K562 (cell line): ENCODE results near the gene NAPA. TPM values are rescaled to one million over a fixed set of nuclear protein-coding genes. Genes with fewer than 3 reads are reported as not detected.

Source experiments
- BDP1 ChIP-seq: IDR thresholded peaks from 3 replicates; pipeline ENCODE4 v1.6.1; 2011; ENCODE audit not compliant: insufficient read length, insufficient read depth
- CBX3 ChIP-seq, 2 experiments: IDR thresholded peaks; 1 replicate in 1 of 2; 2 replicates in 1 of 2; pipeline ENCODE4 v1.6.1; 2012; ENCODE audit warnings: inconsistent platforms in 2 of 2, low read length in 2 of 2, borderline replicate concordance in 1 of 2, control low read depth in 1 of 2
- CC2D1A ChIP-seq: fragments of 450-650 bp; IDR thresholded peaks from 2 replicates; pipeline ENCODE4 v1.6.1; 2017; ENCODE audit warnings: mild to moderate bottlenecking
- DIDO1 ChIP-seq: fragments of 450-650 bp; IDR thresholded peaks from 2 replicates; pipeline ENCODE4 v1.6.1; 2016; ENCODE audit warnings: low read depth, missing biosample characterization, missing genetic modification characterization
- EWSR1 ChIP-seq: fragments of 450-650 bp; IDR thresholded peaks from 2 replicates; pipeline ENCODE4 v1.6.1; 2018; ENCODE audit warnings: borderline replicate concordance, mild to moderate bottlenecking, low read depth, moderate library complexity; ENCODE audit not compliant: partially characterized antibody
- GATA2 ChIP-seq: sonication (generic); formaldehyde crosslinking; IDR thresholded peaks from 2 replicates; pipeline ENCODE4 v1.4.0; 2020; ENCODE audit warnings: mild to moderate bottlenecking, missing genetic modification reagents
- HDAC1 ChIP-seq, 2 experiments: fragments of 450-650 bp; IDR thresholded peaks; 2 replicates each; pipeline ENCODE4 v1.6.1; 2016 to 2017; ENCODE audit warnings: inconsistent platforms in 1 of 2, mild to moderate bottlenecking in 1 of 2, moderate library complexity in 1 of 2
- HEY1 ChIP-seq: fragments of 250-450 bp; sonication (Bioruptor Pico); IDR thresholded peaks from 2 replicates; pipeline ENCODE4 v1.5.0; 2020; ENCODE audit warnings: mild to moderate bottlenecking, moderate library complexity, borderline replicate concordance
- JUN ChIP-seq, 2 experiments: sonication (generic) in 1 of 2; formaldehyde crosslinking in 1 of 2; IDR thresholded peaks; 2 replicates each; pipeline versions ENCODE4 v1.6.1 to v1.8.0; 2012 to 2022; ENCODE audit warnings: borderline replicate concordance in 2 of 2, mild to moderate bottlenecking in 2 of 2, improper control_type of control experiment in 1 of 2, low read depth in 1 of 2, low read length in 1 of 2, missing genetic modification reagents in 1 of 2
- MCM7 ChIP-seq, 2 experiments: fragments of 450-650 bp; IDR thresholded peaks; 2 replicates each; pipeline ENCODE4 v1.6.1; 2016 to 2018
- NEUROD1 ChIP-seq: fragments of 150-350 bp; IDR thresholded peaks from 2 replicates; pipeline ENCODE4 v1.6.1; 2014; ENCODE audit warnings: borderline replicate concordance, low read length, low read depth; ENCODE audit not compliant: partially characterized antibody
- POLR3A ChIP-seq: IDR thresholded peaks from 2 replicates; pipeline ENCODE4 v1.6.1; 2011; ENCODE audit warnings: borderline replicate concordance, mild to moderate bottlenecking, moderate library complexity; ENCODE audit not compliant: insufficient read length, insufficient read depth; ENCODE audit errors: extremely low read depth
- RBBP5 ChIP-seq: fragments of 200-600 bp; sonication (generic); IDR thresholded peaks from 2 replicates; pipeline ENCODE4 v1.6.1; 2012; ENCODE audit warnings: borderline replicate concordance, mild to moderate bottlenecking, low read length, control low read depth, inconsistent platforms; ENCODE audit not compliant: insufficient read depth, poor library complexity, severe bottlenecking
- SMAD1 ChIP-seq: fragments of 150-350 bp; IDR thresholded peaks from 2 replicates; pipeline ENCODE4 v1.6.1; 2014; ENCODE audit warnings: low read length, low read depth; ENCODE audit not compliant: partially characterized antibody
- ZNF436 ChIP-seq: fragments of 250-450, 450-650 bp; sonication (Bioruptor Pico); formaldehyde crosslinking; IDR thresholded peaks from 2 replicates; pipeline ENCODE4 v1.7.0; 2020; ENCODE audit warnings: mild to moderate bottlenecking
- ZNF561 ChIP-seq: fragments of 450-650 bp; formaldehyde crosslinking; conservative IDR thresholded peaks from 2 replicates; pipeline ENCODE4 v1.4.0; 2020; ENCODE audit warnings: mild to moderate bottlenecking, moderate library complexity
- ZNF699 ChIP-seq: fragments of 250-450 bp; sonication (Bioruptor Pico); IDR thresholded peaks from 2 replicates; pipeline ENCODE4 v1.8.0; 2021; ENCODE audit warnings: mild to moderate bottlenecking, moderate library complexity; ENCODE audit not compliant: insufficient replicate concordance
- ZNF707 ChIP-seq: fragments of 250-450 bp; sonication (Bioruptor Pico); conservative IDR thresholded peaks from 2 replicates; pipeline ENCODE4 v1.8.0; 2022; ENCODE audit warnings: inconsistent platforms, mild to moderate bottlenecking, moderate library complexity
- polyA plus RNA-seq, 8 experiments: library from polyadenylated mRNA; depleted of rRNA in 4 of 8; stranded (reverse) in 5 of 8; unstranded in 3 of 8; fragments of >200 nt; fragmentation: Nextera tagmentation in 2 of 8; fragmentation: Illumina TruSeq in 1 of 8; extraction: Ambion mirVana in 2 of 8; extraction: Trizol in 1 of 8; gene quantifications; 2 replicates each; pipeline versions ENCODE4 v1.2.1 to v1.2.3, GENCODE V29; 2011 to 2014; ENCODE audit warnings: inconsistent platforms in 1 of 8, missing spikeins in 1 of 8
- total RNA-seq, 7 experiments: library from RNA; depleted of rRNA in 6 of 7; stranded (reverse); fragments of >200 nt in 6 of 7; fragmentation: Illumina TruSeq in 2 of 7; extraction: Trizol in 2 of 7; gene quantifications; 2 replicates each; pipeline versions ENCODE4 v1.2.1 to v1.2.3, GENCODE V29; 2011 to 2021; ENCODE audit warnings: low replicate concordance in 1 of 7
- TF ChIP-seq, protein P1 (sequence below): sonication (generic); formaldehyde crosslinking; IDR thresholded peaks from 2 replicates; pipeline ENCODE4 v1.8.0; 2022; ENCODE audit warnings: missing genetic modification reagents, mild to moderate bottlenecking, borderline replicate concordance
- TF ChIP-seq, protein P2 (sequence below): fragments of 450-650 bp; conservative IDR thresholded peaks from 2 replicates; pipeline ENCODE4 v1.6.1; 2016; ENCODE audit warnings: missing genetic modification characterization, low read depth, mild to moderate bottlenecking, control low read depth, missing compliant biosample characterization
- TF ChIP-seq, protein P3 (sequence below), 2 experiments: IDR thresholded peaks; 2 replicates each; pipeline ENCODE4 v1.6.1; 2011; ENCODE audit warnings: borderline replicate concordance in 1 of 2, control low read depth in 1 of 2, low read depth in 1 of 2, low read length in 1 of 2, mild to moderate bottlenecking in 1 of 2, mixed read lengths in 1 of 2, moderate library complexity in 1 of 2; ENCODE audit not compliant: insufficient read depth in 1 of 2, insufficient read length in 1 of 2, poor library complexity in 1 of 2, severe bottlenecking in 1 of 2; ENCODE audit errors: extremely low read depth in 1 of 2

Gene NAPA
- total and polyA plus RNA-seq, 9 of the 15 experiments (the other 6 are each of a cell fraction or from before 2014, with no cell fraction given) = 5.4 to 98.6 (median 77.5) TPM

DNA sequence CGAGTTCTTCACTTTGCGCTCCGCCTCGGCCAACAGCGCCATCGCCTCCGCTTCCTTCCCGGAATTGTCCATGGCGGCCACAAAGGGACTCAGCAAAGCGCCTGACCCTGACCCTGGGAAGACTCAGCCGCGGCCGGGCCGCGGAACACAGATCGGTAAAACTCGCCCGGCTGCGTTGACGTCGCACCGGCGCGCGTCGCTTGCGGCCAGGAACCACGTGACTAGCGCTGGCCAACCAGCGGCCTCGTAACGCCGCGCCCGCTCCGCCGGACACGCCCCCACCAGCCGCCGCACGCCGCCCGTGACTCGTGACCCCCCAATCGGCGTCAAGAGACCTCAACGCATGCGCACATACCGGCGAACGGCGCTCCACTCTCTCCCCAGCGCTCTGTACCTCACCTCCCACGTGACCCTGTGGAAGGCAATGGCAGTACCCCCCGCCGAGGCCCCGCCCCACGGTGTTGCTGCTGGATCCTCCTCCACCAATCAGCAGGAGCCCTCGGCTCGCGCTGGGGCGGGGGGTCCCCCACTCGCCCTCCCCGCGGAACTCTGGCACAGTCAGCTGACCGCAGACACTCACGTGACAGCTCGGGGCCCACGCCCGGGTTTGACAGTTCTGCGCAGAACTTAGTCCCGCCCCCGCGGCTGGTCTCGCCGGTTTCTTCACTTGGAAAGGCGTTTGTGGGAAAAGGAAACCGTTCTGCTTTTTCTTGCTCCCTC lies at the start of gene NAPA (continued):
- peak in 1 of 2 experiments; percentile 34; a peak in 1 of 3 replicates for TF ChIP-seq CBX3 (IDR thresholded peaks at IDR 0.05; ENCODE audit: borderline replicate concordance in 1 of 2, low read length in 2 of 2)
- TF ChIP-seq, protein P1, sequence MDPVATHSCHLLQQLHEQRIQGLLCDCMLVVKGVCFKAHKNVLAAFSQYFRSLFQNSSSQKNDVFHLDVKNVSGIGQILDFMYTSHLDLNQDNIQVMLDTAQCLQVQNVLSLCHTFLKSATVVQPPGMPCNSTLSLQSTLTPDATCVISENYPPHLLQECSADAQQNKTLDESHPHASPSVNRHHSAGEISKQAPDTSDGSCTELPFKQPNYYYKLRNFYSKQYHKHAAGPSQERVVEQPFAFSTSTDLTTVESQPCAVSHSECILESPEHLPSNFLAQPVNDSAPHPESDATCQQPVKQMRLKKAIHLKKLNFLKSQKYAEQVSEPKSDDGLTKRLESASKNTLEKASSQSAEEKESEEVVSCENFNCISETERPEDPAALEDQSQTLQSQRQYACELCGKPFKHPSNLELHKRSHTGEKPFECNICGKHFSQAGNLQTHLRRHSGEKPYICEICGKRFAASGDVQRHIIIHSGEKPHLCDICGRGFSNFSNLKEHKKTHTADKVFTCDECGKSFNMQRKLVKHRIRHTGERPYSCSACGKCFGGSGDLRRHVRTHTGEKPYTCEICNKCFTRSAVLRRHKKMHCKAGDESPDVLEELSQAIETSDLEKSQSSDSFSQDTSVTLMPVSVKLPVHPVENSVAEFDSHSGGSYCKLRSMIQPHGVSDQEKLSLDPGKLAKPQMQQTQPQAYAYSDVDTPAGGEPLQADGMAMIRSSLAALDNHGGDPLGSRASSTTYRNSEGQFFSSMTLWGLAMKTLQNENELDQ (CRISPR knock-in tag) = no peak
- no peak; the same call in 1 of the 2 replicates for TF ChIP-seq JUN (IDR thresholded peaks at IDR 0.05; ENCODE audit: borderline replicate concordance, low read depth, low read length)
- no peak for TF ChIP-seq JUN (CRISPR knock-in tag; IDR thresholded peaks at IDR 0.05; ENCODE audit: borderline replicate concordance)
- no peak for TF ChIP-seq GATA2
- peak in 1 of 2 experiments; percentile 95; a peak in 2 of 4 replicates for TF ChIP-seq HDAC1 (IDR thresholded peaks at IDR 0.05)
- TF ChIP-seq RBBP5 = peak; percentile 74
- no peak for TF ChIP-seq BDP1
- no peak for TF ChIP-seq EWSR1
- TF ChIP-seq, protein P2, sequence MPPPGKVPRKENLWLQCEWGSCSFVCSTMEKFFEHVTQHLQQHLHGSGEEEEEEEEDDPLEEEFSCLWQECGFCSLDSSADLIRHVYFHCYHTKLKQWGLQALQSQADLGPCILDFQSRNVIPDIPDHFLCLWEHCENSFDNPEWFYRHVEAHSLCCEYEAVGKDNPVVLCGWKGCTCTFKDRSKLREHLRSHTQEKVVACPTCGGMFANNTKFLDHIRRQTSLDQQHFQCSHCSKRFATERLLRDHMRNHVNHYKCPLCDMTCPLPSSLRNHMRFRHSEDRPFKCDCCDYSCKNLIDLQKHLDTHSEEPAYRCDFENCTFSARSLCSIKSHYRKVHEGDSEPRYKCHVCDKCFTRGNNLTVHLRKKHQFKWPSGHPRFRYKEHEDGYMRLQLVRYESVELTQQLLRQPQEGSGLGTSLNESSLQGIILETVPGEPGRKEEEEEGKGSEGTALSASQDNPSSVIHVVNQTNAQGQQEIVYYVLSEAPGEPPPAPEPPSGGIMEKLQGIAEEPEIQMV = no peak
- no peak for TF ChIP-seq ZNF436 (CRISPR knock-in tag)
- TF ChIP-seq NEUROD1 = peak; percentile 49
- TF ChIP-seq MCM7 (IDR thresholded peaks at IDR 0.05) = no peak
- TF ChIP-seq CC2D1A = 0 out of 2 replicates have a peak, but pooled peaks have one; percentile 54
- no peak for TF ChIP-seq DIDO1 (tag)
- TF ChIP-seq, protein P3, sequence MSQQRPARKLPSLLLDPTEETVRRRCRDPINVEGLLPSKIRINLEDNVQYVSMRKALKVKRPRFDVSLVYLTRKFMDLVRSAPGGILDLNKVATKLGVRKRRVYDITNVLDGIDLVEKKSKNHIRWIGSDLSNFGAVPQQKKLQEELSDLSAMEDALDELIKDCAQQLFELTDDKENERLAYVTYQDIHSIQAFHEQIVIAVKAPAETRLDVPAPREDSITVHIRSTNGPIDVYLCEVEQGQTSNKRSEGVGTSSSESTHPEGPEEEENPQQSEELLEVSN (IDR thresholded peaks at IDR 0.05; ENCODE audit: borderline replicate concordance in 1 of 2, extremely low read depth in 1 of 2, insufficient read depth in 1 of 2, insufficient read length in 1 of 2, low read depth in 1 of 2, low read length in 1 of 2, poor library complexity in 1 of 2, severe bottlenecking in 1 of 2) = peak in 1 of 2 experiments; percentile 75
- TF ChIP-seq POLR3A = no peak
- TF ChIP-seq ZNF561 (CRISPR knock-in tag) = no peak
- TF ChIP-seq HEY1 = no peak
- no peak for TF ChIP-seq SMAD1
- TF ChIP-seq ZNF699 (CRISPR knock-in tag) = no peak
- TF ChIP-seq ZNF707 = no peak
